OCI-LY7 (cell line): Measurements from ENCODE around the gene USH2A. TPM values are rescaled to one million over a fixed set of nuclear protein-coding genes. Genes with fewer than 3 reads are reported as not detected.

Experiments used
- BruUV-seq: library from RNA; stranded (reverse); fragments of 400-500 nt; replicated peaks from 2 replicates; lab custom pipeline; 2021; lab: Mats Ljungman, UMichigan
- CTCF ChIA-PET: fragments of 300-600 bp; sonication (Branson Sonifier 250); formaldehyde crosslinking; loops from one replicate; lab custom pipeline; 2022; ENCODE audit warnings: antibody characterized with exemption; ENCODE audit not compliant: unreplicated experiment; lab: Charles Lee
- POLR2A ChIA-PET: fragments of 300-600 bp; sonication (Branson Sonifier 250); formaldehyde crosslinking; loops from one replicate; lab custom pipeline; 2022; ENCODE audit warnings: antibody characterized with exemption; lab: Charles Lee
- DNase-seq: peaks from one replicate; pipeline ENCODE4 v3.0.0-alpha.2; 2015; ENCODE audit warnings: low spot score
- H2AFZ ChIP-seq: fragments of 200-600 bp; sonication (generic), shearing (Covaris generic); 2 replicates; pipeline ENCODE4 v1.6.1; 2014; ENCODE audit warnings: mild to moderate bottlenecking, antibody characterized with exemption, low read length, moderate library complexity
- H3K27ac ChIP-seq: fragments of 200-600 bp; sonication (generic); 2 replicates; pipeline ENCODE4 v1.5.1; 2014; ENCODE audit warnings: mixed run types, low read depth, mild to moderate bottlenecking, moderate library complexity, low read length, inconsistent platforms; ENCODE audit not compliant: poor library complexity, severe bottlenecking
- H3K36me3 ChIP-seq: fragments of 200-600 bp; sonication (generic); 2 replicates; pipeline ENCODE4 v1.6.1; 2014; ENCODE audit warnings: mild to moderate bottlenecking, antibody characterized with exemption, low read length, moderate library complexity, mixed read lengths; ENCODE audit not compliant: insufficient read depth
- H3K4me1 ChIP-seq: fragments of 200-600 bp; sonication (generic); 2 replicates; pipeline ENCODE4 v1.5.1; 2014; ENCODE audit warnings: mild to moderate bottlenecking, low read length; ENCODE audit not compliant: insufficient read depth, poor library complexity, severe bottlenecking
- H3K4me2 ChIP-seq: fragments of 200-600 bp; sonication (generic); 2 replicates; pipeline ENCODE4 v1.6.1; 2014; ENCODE audit warnings: mild to moderate bottlenecking, low read length
- H3K4me3 ChIP-seq: fragments of 200-600 bp; sonication (generic); 2 replicates; pipeline ENCODE4 v1.5.1; 2014; ENCODE audit warnings: mild to moderate bottlenecking, low read depth, low read length; ENCODE audit not compliant: poor library complexity, severe bottlenecking
- H3K79me2 ChIP-seq: fragments of 200-600 bp; sonication (generic); 2 replicates; pipeline ENCODE4 v1.6.1; 2016; ENCODE audit warnings: low read depth, mild to moderate bottlenecking, low read length, moderate library complexity, mixed read lengths; ENCODE audit not compliant: insufficient read depth
- H3K9me2 ChIP-seq: fragments of 200-600 bp; sonication (generic); 2 replicates; pipeline ENCODE4 v1.6.1; 2016; ENCODE audit warnings: mild to moderate bottlenecking, low read length, mixed read lengths; ENCODE audit not compliant: insufficient read depth
- H3K9me3 ChIP-seq: fragments of 200-600 bp; sonication (generic); 2 replicates; pipeline ENCODE4 v1.6.1; 2014; ENCODE audit warnings: mild to moderate bottlenecking, mixed run types, low read length, mixed read lengths
- H4K20me1 ChIP-seq: fragments of 200-600 bp; sonication (generic); 2 replicates; pipeline ENCODE4 v1.6.1; 2014; ENCODE audit warnings: mild to moderate bottlenecking, antibody characterized with exemption, low read length, moderate library complexity, mixed read lengths; ENCODE audit not compliant: insufficient read depth
- EZH2phosphoT487 ChIP-seq: fragments of 200-600 bp; sonication (generic); IDR thresholded peaks from 2 replicates; pipeline ENCODE4 v1.6.1; 2018; ENCODE audit warnings: low read depth, borderline replicate concordance, mild to moderate bottlenecking, mixed run types, antibody characterized with exemption, low read length, moderate library complexity, mixed read lengths
- intact Hi-C: fragments of 100-400 bp; cut with micrococcal nuclease; formaldehyde crosslinking; loops from one replicate; pipeline ENCODE4 v1.10.0; 2022; ENCODE audit not compliant: unreplicated experiment
- total RNA-seq, 2 experiments: library from RNA; depleted of rRNA in 1 of 2; stranded (reverse); fragments of >200 nt in 1 of 2; shearing (Covaris generic) in 1 of 2; gene quantifications; 2 replicates each; pipeline ENCODE4 v1.2.3, GENCODE V29; 2014 to 2022
- TF ChIP-seq, protein P1 (sequence below): fragments of 200-600 bp; sonication (generic); conservative IDR thresholded peaks from 2 replicates; pipeline ENCODE4 v1.5.1; 2014; ENCODE audit warnings: mild to moderate bottlenecking, antibody characterized with exemption, low read length, moderate library complexity, mixed read lengths

The USH2A gene
- total RNA-seq, 2 experiments from 2014 or later: not detected

DNA sequence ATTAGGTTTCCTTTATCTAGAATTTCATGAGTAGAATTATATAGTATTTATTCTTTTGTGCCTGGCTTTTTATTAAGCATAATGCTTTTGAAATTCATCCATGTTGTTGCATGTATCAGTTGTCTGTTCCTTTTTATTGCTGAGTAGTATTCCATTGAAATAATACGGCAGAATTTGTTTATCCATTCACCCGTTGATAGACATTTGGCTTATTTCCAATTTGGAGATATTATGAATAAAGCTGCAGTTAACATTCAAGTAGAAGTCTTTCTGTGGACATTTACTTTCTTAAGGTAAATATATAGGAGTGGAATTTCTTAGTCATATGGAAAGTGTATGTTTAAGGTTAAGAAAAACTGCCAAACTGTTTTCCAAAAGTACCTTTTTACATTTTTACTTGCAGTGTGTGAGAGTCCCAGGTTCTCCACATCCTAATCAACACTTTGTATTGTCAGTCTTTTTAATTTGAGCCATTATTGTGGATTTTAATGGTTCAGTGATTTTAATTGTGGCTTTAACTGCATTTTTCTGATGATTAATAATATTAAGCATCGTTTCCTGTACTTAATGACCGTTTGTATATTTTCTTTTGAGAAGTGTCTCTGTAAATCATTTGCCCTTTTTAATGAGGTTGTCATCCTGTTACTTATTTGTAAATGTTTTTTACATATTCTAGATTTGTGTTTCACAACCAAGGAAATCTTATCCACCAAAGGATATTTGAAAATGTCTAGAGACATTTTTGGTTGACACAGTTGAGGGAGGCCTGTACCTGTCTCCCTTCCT, 833.4 kb downstream of the USH2A start:
- CTCF ChIA-PET: no interaction called here
- BruUV-seq: no TSS peak
- TF ChIP-seq, protein P1, sequence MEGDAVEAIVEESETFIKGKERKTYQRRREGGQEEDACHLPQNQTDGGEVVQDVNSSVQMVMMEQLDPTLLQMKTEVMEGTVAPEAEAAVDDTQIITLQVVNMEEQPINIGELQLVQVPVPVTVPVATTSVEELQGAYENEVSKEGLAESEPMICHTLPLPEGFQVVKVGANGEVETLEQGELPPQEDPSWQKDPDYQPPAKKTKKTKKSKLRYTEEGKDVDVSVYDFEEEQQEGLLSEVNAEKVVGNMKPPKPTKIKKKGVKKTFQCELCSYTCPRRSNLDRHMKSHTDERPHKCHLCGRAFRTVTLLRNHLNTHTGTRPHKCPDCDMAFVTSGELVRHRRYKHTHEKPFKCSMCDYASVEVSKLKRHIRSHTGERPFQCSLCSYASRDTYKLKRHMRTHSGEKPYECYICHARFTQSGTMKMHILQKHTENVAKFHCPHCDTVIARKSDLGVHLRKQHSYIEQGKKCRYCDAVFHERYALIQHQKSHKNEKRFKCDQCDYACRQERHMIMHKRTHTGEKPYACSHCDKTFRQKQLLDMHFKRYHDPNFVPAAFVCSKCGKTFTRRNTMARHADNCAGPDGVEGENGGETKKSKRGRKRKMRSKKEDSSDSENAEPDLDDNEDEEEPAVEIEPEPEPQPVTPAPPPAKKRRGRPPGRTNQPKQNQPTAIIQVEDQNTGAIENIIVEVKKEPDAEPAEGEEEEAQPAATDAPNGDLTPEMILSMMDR: no peak
- TF ChIP-seq EZH2phosphoT487: no peak
- Histone ChIP-seq H3K27ac (no peak overlapping the region), H3K79me2 (no peaks in the 10 kb centered on the region), H3K4me3 (no peak overlapping the region), H4K20me1 (no peaks in the 10 kb centered on the region), H3K4me2 (no peak overlapping the region), H3K36me3 (no peaks in the 10 kb centered on the region), H3K4me1 (no peaks in the 10 kb centered on the region), H3K9me2 (no peaks in the 10 kb centered on the region), H3K9me3 (0 out of 2 replicates have a peak, but pooled peaks cover 3% of the 10 kb centered on the region), H2AFZ (no peak overlapping the region)
- intact Hi-C loops: no loop called here
- no peak for DNase-seq
- POLR2A ChIA-PET: no interaction called here

DNA sequence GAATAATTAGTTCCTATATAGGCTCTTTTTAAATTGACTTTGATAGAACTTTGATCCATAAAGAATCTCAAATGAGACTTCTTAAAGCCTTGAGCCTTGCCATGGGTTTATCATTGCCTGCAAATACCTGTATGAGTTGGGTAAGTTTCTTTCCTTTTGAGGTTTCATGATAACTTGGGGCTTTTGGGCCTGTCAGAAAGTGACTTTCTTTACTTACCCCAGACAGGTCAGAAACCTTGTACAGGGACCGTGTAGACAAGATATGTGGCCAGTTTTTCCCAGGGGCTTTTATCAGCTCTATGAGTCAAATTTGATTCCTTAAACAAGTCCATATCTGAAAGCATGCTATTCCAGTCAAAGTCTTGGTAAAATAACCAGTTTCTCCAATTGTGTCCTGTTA, 838.9 kb downstream of the USH2A start:
- no TSS peak for BruUV-seq
- Histone ChIP-seq H3K36me3 (no peaks in the 10 kb centered on the region), H3K9me3 (0 out of 2 replicates have a peak, but pooled peaks cover 3% of the 10 kb centered on the region), H4K20me1 (no peaks in the 10 kb centered on the region), H3K27ac (no peak overlapping the region), H3K4me2 (no peak overlapping the region), H3K4me3 (no peak overlapping the region), H3K4me1 (no peaks in the 10 kb centered on the region), H3K79me2 (no peaks in the 10 kb centered on the region), H2AFZ (no peak overlapping the region), H3K9me2 (no peaks in the 10 kb centered on the region)
- DNase-seq: no peak
- ChIA-PET POLR2A (interaction anchor here (0.6 kb wide), 1 partner anchor 1227 kb away, joined by 3 read pairs; no protein-coding TSS in a partner anchor), CTCF (no interaction called here)
- intact Hi-C loops: no loop called here
- no peak for TF ChIP-seq EZH2phosphoT487
- TF ChIP-seq, protein P1: no peak

DNA sequence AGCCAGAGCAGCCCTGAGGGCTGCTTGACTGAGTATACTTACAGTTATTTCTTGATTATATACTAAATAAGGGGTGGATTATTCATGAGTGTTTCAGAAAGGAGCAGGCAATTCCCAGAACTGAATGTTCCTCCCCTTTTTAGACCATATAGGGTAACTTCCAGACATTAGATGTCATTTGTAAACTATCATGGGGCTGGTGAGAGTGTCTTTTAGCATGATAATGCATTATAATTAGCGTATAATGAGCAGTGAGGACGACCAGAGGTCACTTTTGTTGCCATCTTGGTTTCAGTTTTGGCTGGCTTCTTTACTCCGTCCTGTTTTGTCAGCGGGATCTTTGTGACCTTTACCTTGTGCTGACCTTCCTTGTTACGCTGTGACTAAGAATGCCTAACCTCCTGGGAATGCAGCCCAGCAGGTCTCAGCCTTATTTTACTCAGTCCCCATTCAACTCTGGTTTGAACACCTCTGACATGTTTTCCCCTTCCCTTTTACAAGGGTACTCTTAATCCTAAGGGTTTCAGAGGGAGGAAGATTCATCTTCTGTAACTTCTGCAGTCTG, 840.0 kb downstream of the USH2A start:
- no peak overlapping the region for H3K4me2 ChIP-seq
- DNase-seq: no peak
- H3K4me1 ChIP-seq: no peaks in the 10 kb centered on the region
- no TSS peak for BruUV-seq
- no peaks in the 10 kb centered on the region for H3K79me2 ChIP-seq
- H3K27ac ChIP-seq: no peak overlapping the region
- ChIA-PET POLR2A (no interaction called here), CTCF (no interaction called here)
- H3K9me3 ChIP-seq: 0 out of 2 replicates have a peak, but pooled peaks cover 3% of the 10 kb centered on the region
- no peaks in the 10 kb centered on the region for H4K20me1 ChIP-seq
- no peak overlapping the region for H2AFZ ChIP-seq
- no peaks in the 10 kb centered on the region for H3K9me2 ChIP-seq
- intact Hi-C loops: no loop called here
- no peak overlapping the region for H3K4me3 ChIP-seq
- H3K36me3 ChIP-seq: no peaks in the 10 kb centered on the region
- TF ChIP-seq EZH2phosphoT487: no peak
- TF ChIP-seq, protein P1: no peak
